GM19395 (cell line): ENCODE data around the gene AADACL4.
"Not testable (repeated sequence)": the region's sequence is repeated elsewhere in the genome, so short reads cannot be mapped to it uniquely, and the experiment has no call there.

ENCODE experiments used
- ATAC-seq: cut with Tn5 transposase; IDR thresholded peaks from one replicate; pipeline ENCODE4 v1.9.1; 2021; ENCODE audit warnings: mild to moderate bottlenecking, moderate library complexity; ENCODE audit not compliant: unreplicated experiment

The AADACL4 gene

GRCh38 chr1:12629511-12629956 lies 14.4 kb upstream of the AADACL4 start:
- ATAC-seq: no peak

GRCh38 chr1:12629985-12630760 lies 13.7 kb upstream of the AADACL4 start:
- no peak for ATAC-seq

DNA sequence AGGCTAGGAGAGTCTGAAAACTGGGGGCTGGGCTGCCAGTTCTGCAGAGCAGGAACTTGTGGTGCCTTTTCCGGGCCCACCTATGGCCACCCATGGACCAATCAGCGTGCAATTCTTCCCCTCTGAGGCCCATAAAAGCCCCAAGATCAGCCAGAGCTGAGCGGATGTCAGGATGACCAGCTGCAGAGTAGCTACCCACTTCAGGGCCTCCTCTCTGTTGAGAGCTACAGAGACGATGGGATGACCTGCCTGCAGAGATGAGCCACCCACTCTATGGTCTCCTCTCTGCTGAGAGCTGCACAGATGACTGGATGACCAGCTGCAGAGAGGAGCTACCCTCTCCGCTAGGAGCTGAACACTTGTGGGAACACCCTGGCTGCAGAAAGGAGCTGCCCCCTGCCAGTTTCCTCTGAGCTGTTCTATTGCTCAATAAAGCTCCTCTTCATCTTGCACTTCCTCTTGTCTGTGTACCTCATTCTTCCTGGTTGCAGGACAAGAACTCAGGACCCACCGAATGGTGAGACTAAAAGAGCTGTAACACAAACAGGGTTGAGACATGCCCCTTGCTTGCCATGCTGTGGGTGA lies 12.8 kb upstream of the AADACL4 start:
- no peak for ATAC-seq

DNA sequence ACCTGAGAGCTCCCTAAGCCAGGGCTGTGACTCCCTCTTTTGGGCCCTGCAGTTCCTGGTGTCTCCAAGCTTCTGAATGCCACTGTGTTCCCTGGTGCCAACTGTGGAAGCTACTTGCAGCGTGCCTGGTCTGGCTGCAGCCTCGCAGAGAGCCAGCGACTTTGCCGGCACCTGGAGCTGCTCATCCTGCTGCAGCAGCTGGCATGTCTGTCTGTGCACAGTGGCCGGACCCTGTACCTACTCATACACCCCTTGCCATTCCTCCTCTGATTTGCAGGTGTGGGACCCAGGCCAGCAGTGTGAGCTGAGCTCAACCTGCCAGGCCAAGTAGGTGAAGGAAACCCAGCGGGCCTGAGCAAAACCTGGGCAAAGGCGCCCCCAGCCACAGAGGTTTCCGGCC lies 12.3 kb upstream of the AADACL4 start:
- no peak for ATAC-seq

- no peak for ATAC-seq
These were observed 9.7 kb upstream of the AADACL4 start for GRCh38 chr1:12634156-12634555.

DNA sequence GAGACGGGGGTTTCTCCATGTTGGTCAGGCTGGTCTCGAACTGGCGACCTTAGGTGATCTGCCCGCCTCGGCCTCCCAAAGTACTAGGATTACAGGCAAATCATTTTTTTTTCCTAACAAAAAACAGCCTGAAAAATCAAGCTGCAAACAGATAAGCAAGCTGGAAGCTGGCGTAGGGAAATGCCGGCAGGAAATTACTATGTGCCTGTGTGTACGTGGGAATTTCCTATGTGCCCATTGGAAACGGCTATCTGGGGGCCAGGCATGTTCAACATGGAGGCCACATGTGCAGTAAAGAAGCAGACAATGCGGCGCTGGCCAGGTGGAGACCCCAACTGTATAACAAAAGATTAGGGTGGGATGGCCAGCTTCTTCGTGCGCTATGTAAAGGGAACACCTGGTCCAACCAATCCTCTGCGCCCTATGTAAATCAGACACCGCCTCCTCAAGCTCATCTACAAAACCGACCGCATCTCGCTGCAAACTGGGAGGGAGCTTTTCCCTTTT lies 9.1 kb upstream of the AADACL4 start:
- no peak for ATAC-seq

DNA sequence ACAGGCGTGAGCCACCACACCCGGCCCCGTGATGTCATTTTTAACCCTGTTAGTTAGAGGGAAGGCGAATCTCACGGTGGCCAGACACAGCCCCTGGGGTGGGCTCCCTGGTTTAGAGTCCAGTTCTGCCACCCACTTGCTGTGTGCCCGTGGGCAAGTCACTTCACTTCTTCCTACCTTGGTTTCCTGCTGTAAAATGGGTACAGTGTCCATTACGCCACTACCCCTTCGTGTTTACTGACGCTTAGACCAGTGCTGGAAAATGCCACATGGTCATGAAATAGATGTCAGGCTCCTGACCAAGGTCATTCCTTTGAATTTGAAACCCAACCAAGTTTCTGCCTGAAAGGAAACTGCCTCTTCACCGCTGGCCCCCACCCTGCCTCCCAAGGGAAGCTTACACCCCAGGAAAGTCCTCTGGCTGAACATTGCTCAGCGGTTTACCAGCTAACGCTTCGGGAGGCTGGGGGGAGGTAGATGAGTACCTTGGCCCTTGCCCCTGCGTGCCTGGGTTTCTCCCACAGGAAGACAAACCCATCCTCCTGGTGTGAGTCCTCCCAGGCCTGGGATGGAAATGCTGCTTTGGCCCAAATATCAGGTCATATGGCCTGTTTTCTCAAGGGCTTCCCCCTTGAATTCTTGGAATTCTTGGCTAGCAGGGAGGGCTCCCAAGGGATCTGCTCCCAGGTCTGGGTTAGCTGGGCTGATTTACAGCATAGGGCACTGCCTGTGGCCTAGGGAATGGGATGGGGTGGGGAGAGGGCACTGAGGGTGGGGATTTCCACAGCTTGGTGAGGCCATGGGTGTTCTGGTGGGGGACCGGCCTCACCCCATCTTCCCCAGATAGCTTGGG lies 7.6 kb upstream of the AADACL4 start:
- no peak for ATAC-seq

DNA sequence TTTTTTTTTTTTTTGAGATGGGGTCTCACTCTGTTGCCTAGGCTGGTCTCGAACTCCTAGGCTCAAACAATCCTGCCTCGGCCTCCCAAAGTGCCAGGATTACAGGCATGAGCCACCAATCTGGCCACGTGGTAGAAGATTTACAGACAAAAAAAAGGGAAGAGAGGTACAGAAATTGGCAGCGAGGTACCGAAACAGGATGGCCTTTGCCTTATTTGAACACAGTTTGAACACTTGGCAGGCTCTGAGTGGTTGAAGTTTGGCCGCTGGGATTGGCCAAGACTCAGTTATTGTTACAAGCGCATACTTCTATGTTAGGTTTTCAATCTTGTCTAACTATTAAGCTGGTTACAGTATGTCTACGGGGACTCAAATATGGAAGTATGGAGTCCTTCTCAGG lies 6.2 kb upstream of the AADACL4 start:
- ATAC-seq: no peak

- ATAC-seq: no peak
These were observed 3.5 kb upstream of the AADACL4 start for GRCh38 chr1:12640237-12640957.

DNA sequence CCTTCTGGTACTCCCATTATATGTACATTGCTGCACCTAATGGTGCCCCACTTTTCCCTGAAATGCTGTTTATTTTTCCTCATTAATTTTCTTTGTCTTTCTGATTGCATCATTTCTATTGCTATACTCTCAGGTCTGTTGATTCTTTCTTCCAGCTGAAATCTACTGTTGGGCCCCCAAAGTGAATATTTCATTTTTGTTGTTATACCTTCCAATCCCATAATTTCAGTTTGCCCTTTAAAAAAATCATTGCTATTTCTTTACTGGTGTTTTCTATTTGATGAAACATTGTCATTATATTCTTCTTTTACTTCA lies 3.0 kb upstream of the AADACL4 start:
- ATAC-seq: no peak

- ATAC-seq: no peak
These were observed 806 bp upstream of the AADACL4 start for GRCh38 chr1:12643079-12643478.

DNA sequence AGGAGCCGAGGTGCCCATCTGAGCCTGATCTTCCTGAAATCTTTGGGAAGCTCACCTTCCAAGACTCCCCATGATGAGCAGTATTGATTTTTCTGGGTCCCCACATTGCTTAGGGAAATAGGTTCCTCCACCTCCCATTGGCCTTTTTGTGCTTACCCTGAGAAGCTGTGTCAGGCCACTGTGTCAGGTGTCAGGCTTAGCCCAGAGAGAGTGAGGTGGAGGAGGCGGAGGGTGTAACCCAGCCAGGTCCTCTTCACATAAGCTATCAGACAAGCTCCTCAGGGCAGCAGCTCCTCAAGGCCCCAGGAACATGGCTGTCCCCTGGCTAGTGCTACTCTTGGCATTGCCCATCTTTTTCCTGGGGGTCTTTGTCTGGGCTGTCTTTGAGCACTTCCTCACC lies 352 bp downstream of the AADACL4 start:
- no peak for ATAC-seq

DNA sequence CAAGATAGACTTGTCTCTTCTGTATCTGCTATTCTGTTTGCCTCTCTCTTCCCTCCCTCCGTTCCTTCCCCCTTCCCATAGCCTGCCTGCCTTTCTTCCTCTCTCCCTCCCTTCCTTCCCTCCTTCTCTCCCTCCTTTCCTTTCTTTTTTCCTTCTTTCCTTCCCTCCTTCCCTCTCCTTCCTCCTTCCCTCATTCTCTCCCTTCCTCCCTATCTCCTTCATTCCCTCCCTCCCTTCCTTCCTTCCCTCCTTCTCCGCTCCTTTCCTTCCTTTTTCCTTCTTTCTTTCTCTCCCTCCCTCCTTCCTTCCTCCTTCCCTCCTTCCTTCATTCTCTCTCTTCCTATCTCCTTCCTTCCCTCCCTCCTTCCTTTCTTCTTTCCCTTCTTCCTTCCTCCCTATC lies 944 bp downstream of the AADACL4 start:
- no peak for ATAC-seq

GRCh38 chr1:12645401-12645800 lies 1.5 kb downstream of the AADACL4 start:
- ATAC-seq: not testable (repeated sequence)

DNA sequence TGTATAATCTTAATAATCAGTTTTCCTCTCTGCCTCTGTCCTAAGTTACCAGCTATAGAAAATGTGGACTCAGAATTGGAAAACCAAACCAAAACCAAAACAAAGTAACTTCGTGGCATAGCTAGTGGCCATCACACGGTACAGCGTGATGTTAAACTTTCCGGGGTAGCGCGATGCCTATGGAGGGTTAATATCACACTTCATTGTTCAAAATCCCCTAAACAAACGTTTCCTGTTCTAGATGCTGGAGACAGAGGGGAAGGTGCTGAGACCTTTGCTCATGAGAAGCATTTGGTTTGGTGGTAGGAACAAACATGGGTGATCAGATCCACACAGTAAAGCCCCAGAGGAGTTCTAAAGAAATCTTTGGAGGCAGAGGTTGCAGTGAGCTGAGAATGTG lies 4.9 kb downstream of the AADACL4 start:
- ATAC-seq: no peak

DNA sequence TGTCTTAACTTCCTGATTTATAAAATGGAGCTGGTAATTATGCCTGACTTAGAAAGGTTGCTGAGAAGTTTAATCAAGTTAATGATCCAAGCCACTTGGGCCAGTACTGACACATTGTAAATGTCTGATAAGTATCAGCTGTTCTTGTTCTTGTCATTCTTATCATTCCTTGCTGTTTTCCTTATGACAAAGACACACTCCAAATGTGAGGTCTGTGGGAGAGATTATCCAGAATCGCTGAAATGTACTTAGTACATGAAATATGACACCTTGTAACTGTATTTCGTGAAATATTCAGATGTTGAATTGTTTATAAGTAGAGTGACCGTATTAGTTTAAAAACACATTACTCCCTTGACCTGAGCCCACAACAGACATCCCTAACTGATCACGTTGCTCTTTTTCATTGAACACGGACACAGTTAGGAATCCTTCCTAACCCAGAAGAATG lies 6.1 kb downstream of the AADACL4 start:
- no peak for ATAC-seq

- no peak for ATAC-seq
These were observed 10.2 kb downstream of the AADACL4 start for GRCh38 chr1:12654004-12654567.

DNA sequence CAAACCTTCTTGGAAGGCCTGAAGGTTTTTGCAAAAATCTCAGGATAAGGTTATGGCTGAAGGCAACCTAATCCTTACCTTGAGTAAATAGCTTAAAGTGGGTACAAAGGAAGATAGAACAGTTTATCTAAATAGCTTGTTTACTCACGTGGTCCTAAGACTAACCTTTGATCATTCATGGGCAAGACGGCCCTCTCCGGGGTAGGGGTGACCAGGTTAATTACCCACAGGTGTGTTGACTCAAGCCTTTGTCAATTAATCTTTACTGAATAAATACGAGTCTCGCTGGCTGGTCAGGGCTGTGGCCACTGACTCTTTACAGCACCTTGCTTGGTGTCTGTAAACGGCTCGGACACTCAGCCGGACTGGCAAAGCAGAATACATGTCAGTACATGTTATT lies 10.8 kb downstream of the AADACL4 start:
- no peak for ATAC-seq

DNA sequence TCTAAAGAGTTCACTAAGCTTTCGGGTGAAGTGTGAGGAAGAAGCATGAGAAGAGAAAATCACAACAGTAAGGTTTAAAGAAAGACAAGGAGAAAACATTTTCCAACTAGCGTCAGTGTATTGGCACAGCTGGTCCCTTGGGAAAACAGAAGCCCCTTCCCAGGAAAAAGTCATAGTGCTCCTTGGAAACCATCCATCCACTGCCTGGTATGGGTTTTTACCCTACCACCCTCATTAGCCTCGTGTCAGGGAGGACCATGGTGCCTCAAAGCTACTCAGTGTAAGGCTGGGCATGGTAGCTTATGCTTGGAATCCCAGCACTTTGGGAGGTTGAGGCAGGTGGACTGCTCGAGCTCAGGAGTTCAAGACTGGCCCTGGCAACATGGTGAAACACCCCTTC lies 12.7 kb downstream of the AADACL4 start:
- no peak for ATAC-seq

- ATAC-seq: no peak
These were observed 13.4 kb downstream of the AADACL4 start for GRCh38 chr1:12657060-12657884.
